GM12874 (cell line): ENCODE data around the gene KCTD14.

Experiments used
- CTCF ChIP-seq: IDR thresholded peaks from 2 replicates; pipeline ENCODE4 v1.5.1; 2011; ENCODE audit warnings: low read depth, mild to moderate bottlenecking, control low read depth, low read length, moderate library complexity; ENCODE audit not compliant: insufficient read depth

Gene KCTD14

DNA sequence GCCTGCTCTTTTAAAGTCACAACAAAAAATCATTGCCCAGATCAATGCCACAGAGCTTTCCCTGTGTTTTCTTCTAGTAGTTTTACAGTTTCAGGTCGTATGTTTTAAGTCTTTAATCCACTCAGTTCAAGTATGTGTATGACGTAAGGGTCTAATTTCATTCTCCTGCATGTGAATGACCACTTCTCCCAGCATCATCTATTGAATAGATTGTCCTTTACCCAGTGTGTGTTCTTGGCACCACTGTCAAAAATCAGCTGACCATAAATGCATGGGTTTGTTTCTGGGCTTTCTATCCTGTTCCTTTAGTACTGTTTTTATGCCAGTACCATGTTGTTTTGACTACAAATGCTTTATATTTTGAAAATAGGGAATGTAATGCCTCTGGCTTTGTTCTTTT, 56.7 kb downstream of the KCTD14 start:
- no peak for TF ChIP-seq CTCF
